Lower leg skin (tissue), 3 donors: ENCODE measurements around the gene MARS1.

Experiments used
- CTCF ChIP-seq, 3 donors: fragments of 450-650 bp; IDR thresholded peaks; one replicate each; pipeline ENCODE4 v1.5.1; 2016; ENCODE audit warnings: antibody characterized with exemption in 3 of 3, mild to moderate bottlenecking in 3 of 3, moderate library complexity in 2 of 3
- POLR2A ChIP-seq, 2 donors: fragments of 450-650 bp; IDR thresholded peaks; one replicate each; pipeline ENCODE4 v1.6.1; 2016 to 2017; ENCODE audit warnings: antibody characterized with exemption in 2 of 2, mild to moderate bottlenecking in 1 of 2, moderate library complexity in 1 of 2

GRCh38 chr12:57520053-57520818 lies 32.4 kb downstream of the MARS1 start, which contains the start of gene DDIT3:
- TF ChIP-seq CTCF (IDR thresholded peaks at IDR 0.05) (no peak), POLR2A (IDR thresholded peaks at IDR 0.05) (peak in 1 of 2 donors; percentile 99)
